ENCODE data around the gene GREB1. TPM values are rescaled to one million over a fixed set of nuclear protein-coding genes. Genes with fewer than 3 reads are reported as not detected.

Gene GREB1
- total RNA-seq, 1 experiment from 2014 or later, result 1.3 TPM

- no peaks in the 10 kb centered on the region for H3K9me3 ChIP-seq (ENCODE audit: low read depth, low read length, poor library complexity, severe bottlenecking)
- no peak overlapping the region for H3K4me3 ChIP-seq (ENCODE audit: low read depth, low read length, poor library complexity, severe bottlenecking)
- H3K36me3 ChIP-seq (ENCODE audit: insufficient read depth, low read length, poor library complexity, severe bottlenecking), result no peaks in the 10 kb centered on the region
- peaks cover 36% of the 10 kb centered on the region for H3K27me3 ChIP-seq (replicated peaks; ENCODE audit: insufficient read depth, low read depth, low read length, poor library complexity)
- ChIA-PET POLR2A (ENCODE audit: low non-redundant PET) (no interaction called here), CTCF (interaction anchor here (0.6 kb wide), 1 partner anchor 109 kb away, joined by 7 read pairs; no protein-coding TSS in a partner anchor)
- intact Hi-C loops (cut with micrococcal nuclease; ENCODE audit: unreplicated experiment), result no loop called here
- DNase-seq (ENCODE audit: low spot score), result no peak
- TF ChIP-seq CTCF (conservative IDR thresholded peaks at IDR 0.05; ENCODE audit: low read depth, low read length) (no peak), EZH2 (IDR thresholded peaks at IDR 0.05; ENCODE audit: borderline replicate concordance, low read depth, low read length, poor library complexity, severe bottlenecking) (no peak)
- no peaks in the 10 kb centered on the region for H3K4me1 ChIP-seq (ENCODE audit: insufficient read depth, low read length, poor library complexity, severe bottlenecking)
- no TSS peak for BruUV-seq (replicated peaks)
- H3K27ac ChIP-seq (ENCODE audit: low read depth, low read length, poor library complexity, severe bottlenecking), result no peak overlapping the region
These were observed 142.8 kb downstream of the GREB1 start for GRCh38 chr2:11676640-11677039.

DNA sequence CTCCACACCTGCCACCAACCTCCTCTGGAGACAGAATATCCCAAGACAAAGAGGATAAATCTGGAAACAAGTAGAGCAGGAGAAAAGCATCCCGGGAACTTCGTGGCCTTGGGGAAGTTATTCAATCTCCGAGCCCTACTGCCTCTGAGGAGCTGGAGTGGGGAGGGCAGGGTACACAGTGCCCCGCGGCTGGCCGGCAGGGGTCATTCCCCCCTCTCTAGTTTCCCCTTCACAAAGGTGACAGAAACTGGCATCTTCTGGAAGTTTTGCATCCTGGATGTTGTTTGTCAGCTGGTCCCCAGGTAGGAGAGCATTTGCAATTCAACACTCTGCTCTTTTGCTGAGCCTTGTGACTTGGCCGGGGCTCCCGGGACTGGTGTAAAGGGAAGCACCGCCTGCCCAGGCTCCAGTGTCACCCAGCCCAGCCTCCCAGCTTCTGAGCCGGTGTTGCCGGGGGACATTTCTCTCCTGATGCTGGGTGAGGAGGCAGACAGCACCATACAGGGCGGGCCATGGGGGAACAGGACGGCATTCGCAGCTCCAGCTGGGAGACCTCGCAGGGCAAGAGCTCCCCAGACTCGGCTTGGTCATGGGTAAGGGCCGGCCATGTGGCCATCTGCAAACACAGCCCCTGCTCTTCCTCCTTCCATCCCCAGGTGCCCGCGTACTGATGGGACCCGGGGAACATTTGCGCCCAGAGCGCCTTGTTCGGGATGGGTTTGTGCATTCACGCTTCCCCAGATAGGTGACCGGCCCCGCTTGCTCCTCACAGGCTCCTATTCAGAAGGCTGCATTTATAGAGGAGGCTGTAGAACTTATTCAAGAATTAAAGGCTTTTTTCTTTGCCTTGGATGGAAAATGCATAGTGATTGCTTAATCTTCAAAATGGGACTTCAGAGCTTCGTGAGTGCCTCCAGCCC is 143.6 kb downstream of the GREB1 start:
- Histone ChIP-seq H3K9me3 (ENCODE audit: low read depth, low read length, poor library complexity, severe bottlenecking) (no peaks in the 10 kb centered on the region), H3K27me3 (replicated peaks; ENCODE audit: insufficient read depth, low read depth, low read length, poor library complexity) (peaks cover 36% of the 10 kb centered on the region), H3K27ac (ENCODE audit: low read depth, low read length, poor library complexity, severe bottlenecking) (no peak overlapping the region), H3K36me3 (ENCODE audit: insufficient read depth, low read length, poor library complexity, severe bottlenecking) (no peaks in the 10 kb centered on the region), H3K4me3 (ENCODE audit: low read depth, low read length, poor library complexity, severe bottlenecking) (no peak overlapping the region), H3K4me1 (ENCODE audit: insufficient read depth, low read length, poor library complexity, severe bottlenecking) (no peaks in the 10 kb centered on the region)
- no peak for DNase-seq (ENCODE audit: low spot score)
- CTCF ChIA-PET, result no interaction called here
- TF ChIP-seq EZH2 (IDR thresholded peaks at IDR 0.05; ENCODE audit: borderline replicate concordance, low read depth, low read length, poor library complexity, severe bottlenecking) (no peak), CTCF (conservative IDR thresholded peaks at IDR 0.05; ENCODE audit: low read depth, low read length) (no peak)
- no TSS peak for BruUV-seq (replicated peaks)
- POLR2A ChIA-PET (ENCODE audit: low non-redundant PET), result no interaction called here
- intact Hi-C loops (cut with micrococcal nuclease; ENCODE audit: unreplicated experiment), result no loop called here

DNA sequence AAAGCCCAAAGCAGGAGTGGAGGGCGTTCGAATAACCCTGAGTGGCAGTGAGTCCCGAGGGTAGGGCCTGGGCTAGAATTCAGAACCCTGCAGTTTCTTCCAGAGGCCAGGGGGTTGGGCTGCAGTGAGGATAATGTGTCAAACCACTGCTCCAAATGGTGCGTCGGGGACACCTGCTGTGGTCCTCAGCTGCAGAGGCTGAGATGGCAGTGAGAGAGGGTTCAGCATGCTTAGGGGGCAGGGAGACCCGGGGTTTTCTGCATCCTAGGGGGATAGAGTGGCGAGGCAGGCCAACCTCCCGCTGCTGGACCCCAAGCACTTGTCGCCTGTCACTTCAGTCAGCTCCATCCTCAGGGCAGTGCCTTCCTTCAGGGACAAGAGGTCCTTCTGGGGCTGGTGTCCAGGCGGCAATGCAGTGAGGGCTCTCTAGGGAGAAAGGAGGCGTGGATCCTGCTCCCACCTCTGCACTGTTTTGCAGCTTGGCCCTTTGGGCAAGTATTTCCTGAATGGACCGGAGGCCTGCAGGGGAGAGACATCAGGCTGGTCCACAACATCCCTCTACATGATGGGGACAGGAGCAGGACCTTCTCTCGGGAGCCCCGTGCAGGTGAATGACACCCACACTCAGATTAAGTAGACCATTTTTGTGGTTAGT is 144.6 kb downstream of the GREB1 start:
- H3K36me3 ChIP-seq (ENCODE audit: insufficient read depth, low read length, poor library complexity, severe bottlenecking), result no peaks in the 10 kb centered on the region
- H3K27ac ChIP-seq (ENCODE audit: low read depth, low read length, poor library complexity, severe bottlenecking), result no peak overlapping the region
- ChIA-PET CTCF (no interaction called here), POLR2A (ENCODE audit: low non-redundant PET) (no interaction called here)
- no peaks in the 10 kb centered on the region for H3K9me3 ChIP-seq (ENCODE audit: low read depth, low read length, poor library complexity, severe bottlenecking)
- no peak overlapping the region for H3K4me3 ChIP-seq (ENCODE audit: low read depth, low read length, poor library complexity, severe bottlenecking)
- peaks cover 31% of the 10 kb centered on the region for H3K27me3 ChIP-seq (replicated peaks; ENCODE audit: insufficient read depth, low read depth, low read length, poor library complexity)
- no peaks in the 10 kb centered on the region for H3K4me1 ChIP-seq (ENCODE audit: insufficient read depth, low read length, poor library complexity, severe bottlenecking)
- intact Hi-C loops (cut with micrococcal nuclease; ENCODE audit: unreplicated experiment), result no loop called here
- BruUV-seq (replicated peaks), result no TSS peak
- no peak for TF ChIP-seq CTCF (conservative IDR thresholded peaks at IDR 0.05; ENCODE audit: low read depth, low read length)
- TF ChIP-seq EZH2 (IDR thresholded peaks at IDR 0.05; ENCODE audit: borderline replicate concordance, low read depth, low read length, poor library complexity, severe bottlenecking), result no peak
- DNase-seq (ENCODE audit: low spot score), result no peak
